GOT3 (cell line): Measurements from ENCODE around the gene SYCP2L.
"Not testable (repeated sequence)": the region's sequence is repeated elsewhere in the genome, so short reads cannot be mapped to it uniquely, and the experiment has no call there.

Experiments
- DNase-seq: peaks from one replicate; lab custom pipeline; 2025; ENCODE audit warnings: mixed read lengths; lab: John Stamatoyannopoulos, UW

Gene SYCP2L

GRCh38 chr6:10956776-10957175, 69.9 kb downstream of the SYCP2L start:
- DNase-seq = no peak

GRCh38 chr6:10957414-10957886, 70.6 kb downstream of the SYCP2L start:
- no peak for DNase-seq

GRCh38 chr6:10960171-10960570, 73.3 kb downstream of the SYCP2L start:
- no peak for DNase-seq

GRCh38 chr6:10961837-10962236, 75.0 kb downstream of the SYCP2L start:
- DNase-seq = no peak

- no peak for DNase-seq
Measured at GRCh38 chr6:10962673-10963072, 75.8 kb downstream of the SYCP2L start.

- no peak for DNase-seq
Measured at GRCh38 chr6:10963113-10963512, 76.3 kb downstream of the SYCP2L start.

GRCh38 chr6:10964684-10965083, 77.8 kb downstream of the SYCP2L start:
- DNase-seq = no peak

GRCh38 chr6:10968776-10969175, 81.9 kb downstream of the SYCP2L start:
- no peak for DNase-seq

GRCh38 chr6:10970731-10971130, 83.9 kb downstream of the SYCP2L start:
- DNase-seq = no peak

GRCh38 chr6:10972196-10972595, 85.3 kb downstream of the SYCP2L start:
- no peak for DNase-seq

GRCh38 chr6:10976571-10976970, 89.7 kb downstream of the SYCP2L start:
- no peak for DNase-seq

GRCh38 chr6:10977231-10977968, 90.5 kb downstream of the SYCP2L start:
- no peak for DNase-seq

- DNase-seq = no peak
Measured at GRCh38 chr6:10979603-10980002, 92.8 kb downstream of the SYCP2L start.

- DNase-seq = no peak
Measured at GRCh38 chr6:10981409-10981808, 94.6 kb downstream of the SYCP2L start.

- DNase-seq = not testable (repeated sequence)
Measured at GRCh38 chr6:10984959-10985358, 98.1 kb downstream of the SYCP2L start.

GRCh38 chr6:10989587-10989986, 102.7 kb downstream of the SYCP2L start:
- no peak for DNase-seq

- DNase-seq = no peak
Measured at GRCh38 chr6:10991115-10991514, 104.3 kb downstream of the SYCP2L start.

- DNase-seq = no peak
Measured at GRCh38 chr6:10993896-10994295, 107.0 kb downstream of the SYCP2L start.

- no peak for DNase-seq
Measured at GRCh38 chr6:10995114-10995707, 108.4 kb downstream of the SYCP2L start.

GRCh38 chr6:10999994-11000393, 113.1 kb downstream of the SYCP2L start:
- no peak for DNase-seq

- DNase-seq = no peak
Measured at GRCh38 chr6:11002176-11002575, 115.3 kb downstream of the SYCP2L start.

GRCh38 chr6:11003297-11003696, 116.4 kb downstream of the SYCP2L start:
- DNase-seq = not testable (repeated sequence)

GRCh38 chr6:11006061-11006460, 119.2 kb downstream of the SYCP2L start:
- no peak for DNase-seq
